Thoracic aorta (tissue), 2 donors: ENCODE data around the gene CTDP1. TPM values are rescaled to one million over a fixed set of nuclear protein-coding genes. Genes with fewer than 3 reads are reported as not detected.
"Not testable (repeated sequence)": the region's sequence is repeated elsewhere in the genome, so short reads cannot be mapped to it uniquely, and the experiment has no call there.

Experiments used
- ATAC-seq: fragments of 150-250 bp; one replicate; pipeline ENCODE4 v1.8.0; 2017; ENCODE audit warnings: low read depth; ENCODE audit not compliant: insufficient number of reproducible peaks, low FRiP score
- DNase-seq: peaks from one replicate; pipeline ENCODE4 v3.0.0-alpha.2; 2020; ENCODE audit warnings: low spot score
- H3K27ac ChIP-seq, 2 donors: fragments of 200-600 bp; sonication (generic); 1 replicate in 1 of 2; 2 replicates in 1 of 2; pipeline ENCODE4 v1.5.1; 2016; ENCODE audit warnings: mild to moderate bottlenecking in 2 of 2, moderate library complexity in 2 of 2
- H3K27me3 ChIP-seq: fragments of 200-600 bp; sonication (generic); replicated peaks from 2 replicates; pipeline ENCODE4 v1.6.0; 2016; ENCODE audit warnings: mild to moderate bottlenecking; ENCODE audit not compliant: insufficient read depth
- H3K36me3 ChIP-seq: fragments of 200-600 bp; sonication (generic); one replicate; pipeline ENCODE4 v1.5.1; 2016
- H3K4me1 ChIP-seq, 2 donors: fragments of 200-600 bp; sonication (generic); 1 replicate in 1 of 2; 2 replicates in 1 of 2; pipeline versions ENCODE4 v1.5.1 to v1.6.0; 2016; ENCODE audit warnings: low read depth in 2 of 2, mild to moderate bottlenecking in 1 of 2; ENCODE audit not compliant: control insufficient read depth in 1 of 2
- H3K4me3 ChIP-seq: fragments of 200-600 bp; sonication (generic); 2 replicates; pipeline ENCODE4 v1.5.1; 2016; ENCODE audit warnings: mild to moderate bottlenecking
- H3K9me3 ChIP-seq: fragments of 200-600 bp; sonication (generic); 2 replicates; pipeline ENCODE4 v1.5.1; 2016
- total RNA-seq, 2 donors: library from RNA; depleted of rRNA; stranded (reverse); fragments of >200 nt; gene quantifications; one replicate each; pipeline versions ENCODE4 v1.1.0 to v1.2.3, GENCODE V29; 2016
- TF ChIP-seq, protein P1 (sequence below): fragments of 200-600 bp; sonication (generic); IDR thresholded peaks from one replicate; pipeline ENCODE4 v1.5.1; 2019; ENCODE audit warnings: antibody characterized with exemption

The CTDP1 gene
- total RNA-seq, 2 donors from 2014 or later = 25.0 to 28.0 TPM

DNA sequence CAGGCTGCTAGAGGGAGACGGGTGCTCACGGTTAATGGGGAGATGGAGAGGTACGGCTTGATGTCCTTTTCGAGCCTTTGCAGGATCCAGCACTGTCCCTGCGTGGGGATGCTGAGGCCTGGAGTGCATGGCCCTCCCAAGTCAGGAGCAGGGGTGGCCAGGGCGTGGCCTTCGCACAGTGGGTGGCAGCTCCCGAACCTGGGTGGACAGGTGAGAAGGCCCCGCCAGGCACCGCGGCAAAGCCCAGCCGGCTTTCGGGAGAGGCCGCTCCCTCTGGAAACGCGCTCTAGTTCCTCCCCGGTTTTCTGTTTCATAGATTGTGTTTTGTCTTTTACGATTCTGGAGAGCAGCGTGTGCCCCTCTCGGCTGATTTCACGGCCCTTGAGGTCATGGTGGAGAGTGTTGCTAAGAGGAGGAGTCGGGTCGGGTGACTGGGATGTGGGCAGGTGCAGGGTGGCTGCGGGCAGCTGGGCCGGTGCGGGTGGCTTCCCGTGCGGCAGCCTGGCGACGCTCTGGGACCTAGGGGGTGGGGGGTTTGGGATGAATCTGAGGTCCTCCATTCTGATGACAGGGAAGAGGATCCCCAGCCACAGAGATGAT is 39.4 kb downstream of the CTDP1 start:
- Histone ChIP-seq H3K9me3 (no peaks in the 10 kb centered on the region), H3K4me3 (no peak overlapping the region), H3K27me3 (no peaks in the 10 kb centered on the region), H3K36me3 (peaks cover 72% of the 10 kb centered on the region), H3K4me1 (no peaks in the 10 kb centered on the region), H3K27ac (no peak overlapping the region)
- ATAC-seq = no peak
- DNase-seq = no peak
- TF ChIP-seq, protein P1, sequence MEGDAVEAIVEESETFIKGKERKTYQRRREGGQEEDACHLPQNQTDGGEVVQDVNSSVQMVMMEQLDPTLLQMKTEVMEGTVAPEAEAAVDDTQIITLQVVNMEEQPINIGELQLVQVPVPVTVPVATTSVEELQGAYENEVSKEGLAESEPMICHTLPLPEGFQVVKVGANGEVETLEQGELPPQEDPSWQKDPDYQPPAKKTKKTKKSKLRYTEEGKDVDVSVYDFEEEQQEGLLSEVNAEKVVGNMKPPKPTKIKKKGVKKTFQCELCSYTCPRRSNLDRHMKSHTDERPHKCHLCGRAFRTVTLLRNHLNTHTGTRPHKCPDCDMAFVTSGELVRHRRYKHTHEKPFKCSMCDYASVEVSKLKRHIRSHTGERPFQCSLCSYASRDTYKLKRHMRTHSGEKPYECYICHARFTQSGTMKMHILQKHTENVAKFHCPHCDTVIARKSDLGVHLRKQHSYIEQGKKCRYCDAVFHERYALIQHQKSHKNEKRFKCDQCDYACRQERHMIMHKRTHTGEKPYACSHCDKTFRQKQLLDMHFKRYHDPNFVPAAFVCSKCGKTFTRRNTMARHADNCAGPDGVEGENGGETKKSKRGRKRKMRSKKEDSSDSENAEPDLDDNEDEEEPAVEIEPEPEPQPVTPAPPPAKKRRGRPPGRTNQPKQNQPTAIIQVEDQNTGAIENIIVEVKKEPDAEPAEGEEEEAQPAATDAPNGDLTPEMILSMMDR = no peak

DNA sequence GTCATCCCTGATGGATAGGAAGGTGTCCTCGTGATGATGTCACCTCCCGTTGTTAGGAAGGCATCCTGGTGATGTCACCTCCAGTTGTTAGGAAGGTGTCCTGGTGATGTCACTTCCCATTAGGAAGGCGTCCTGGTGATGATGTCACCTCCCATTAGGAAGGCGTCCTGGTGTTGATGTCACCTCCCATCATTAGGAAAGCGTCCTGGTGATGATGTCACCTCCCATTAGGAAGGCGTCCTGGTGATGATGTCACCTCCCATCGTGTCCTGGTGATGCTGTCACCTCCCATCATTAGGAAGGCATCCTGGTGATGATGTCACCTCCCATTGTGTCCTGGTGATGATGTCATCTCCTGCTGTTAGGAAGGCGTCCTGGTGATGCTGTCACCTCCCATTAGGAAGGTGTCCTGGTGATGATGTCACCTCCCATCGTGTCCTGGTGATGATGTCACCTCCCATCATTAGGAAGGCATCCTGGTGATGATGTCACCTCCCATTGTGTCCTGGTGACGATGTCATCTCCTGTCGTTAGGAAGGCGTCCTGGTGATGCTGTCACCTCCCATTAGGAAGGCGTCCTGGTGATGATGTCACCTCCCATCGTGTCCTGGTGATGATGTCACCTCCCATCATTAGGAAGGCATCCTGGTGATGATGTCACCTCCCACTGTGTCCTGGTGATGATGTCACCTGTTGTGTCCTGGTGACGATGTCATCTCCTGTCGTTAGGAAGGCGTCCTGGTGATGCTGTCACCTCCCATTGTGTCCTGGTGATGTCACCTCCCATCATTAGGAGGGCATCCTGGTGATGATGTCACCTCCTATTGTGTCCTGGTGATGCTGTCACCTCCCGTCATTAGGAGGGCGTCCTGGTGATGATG is 40.1 kb downstream of the CTDP1 start:
- H3K4me1 ChIP-seq, H3K27me3 ChIP-seq, H3K27ac ChIP-seq, ATAC-seq, DNase-seq, H3K4me3 ChIP-seq, H3K9me3 ChIP-seq: not testable (repeated sequence)
- peaks cover 69% of the 10 kb centered on the region for H3K36me3 ChIP-seq

DNA sequence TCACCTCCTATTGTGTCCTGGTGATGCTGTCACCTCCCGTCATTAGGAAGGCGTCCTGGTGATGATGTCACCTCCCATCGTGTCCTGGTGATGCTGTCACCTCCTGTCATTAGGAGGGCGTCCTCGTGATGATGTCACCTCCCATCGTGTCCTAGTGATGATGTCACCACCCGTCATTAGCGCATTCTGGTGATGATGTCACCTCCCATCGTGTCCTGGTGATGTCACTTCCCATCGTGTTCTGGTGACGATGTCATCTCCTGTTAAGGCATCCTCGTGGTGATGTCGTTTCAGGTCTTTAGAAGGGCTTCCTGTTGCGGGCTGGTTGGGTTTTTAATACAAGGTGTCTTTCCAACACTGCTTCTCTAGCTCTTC is 40.7 kb downstream of the CTDP1 start:
- no peaks in the 10 kb centered on the region for H3K27me3 ChIP-seq
- no peak for ATAC-seq
- no peaks in the 10 kb centered on the region for H3K9me3 ChIP-seq
- TF ChIP-seq, protein P1 = no peak
- DNase-seq = no peak
- no peak overlapping the region for H3K4me3 ChIP-seq
- no peak overlapping the region for H3K27ac ChIP-seq
- H3K36me3 ChIP-seq = peaks cover 63% of the 10 kb centered on the region
- H3K4me1 ChIP-seq = no peaks in the 10 kb centered on the region

DNA sequence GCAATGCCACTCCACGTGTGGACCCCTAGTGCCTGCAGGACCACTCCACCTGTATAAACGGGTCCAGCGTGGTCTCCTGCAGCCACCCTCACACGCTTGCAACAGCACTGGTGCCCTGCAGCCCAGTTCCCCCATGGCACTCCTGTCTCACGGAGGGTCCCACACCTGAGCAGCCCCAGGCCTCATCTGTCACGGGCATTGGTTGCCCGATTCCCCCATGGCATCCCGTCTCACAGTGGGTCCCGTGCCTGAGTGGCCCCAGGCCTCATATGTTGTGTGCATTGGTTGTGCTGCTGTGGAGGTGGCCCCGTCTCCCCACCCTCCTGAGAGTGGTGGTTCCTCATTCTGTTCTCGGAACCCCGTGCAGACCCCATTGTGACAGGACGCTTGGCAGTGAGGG is 43.4 kb downstream of the CTDP1 start:
- no peak for DNase-seq
- H3K36me3 ChIP-seq = peaks cover 42% of the 10 kb centered on the region
- no peak overlapping the region for H3K27ac ChIP-seq
- no peak overlapping the region for H3K4me3 ChIP-seq
- no peak for ATAC-seq
- TF ChIP-seq, protein P1 = no peak
- no peaks in the 10 kb centered on the region for H3K9me3 ChIP-seq
- no peaks in the 10 kb centered on the region for H3K27me3 ChIP-seq
- no peaks in the 10 kb centered on the region for H3K4me1 ChIP-seq

DNA sequence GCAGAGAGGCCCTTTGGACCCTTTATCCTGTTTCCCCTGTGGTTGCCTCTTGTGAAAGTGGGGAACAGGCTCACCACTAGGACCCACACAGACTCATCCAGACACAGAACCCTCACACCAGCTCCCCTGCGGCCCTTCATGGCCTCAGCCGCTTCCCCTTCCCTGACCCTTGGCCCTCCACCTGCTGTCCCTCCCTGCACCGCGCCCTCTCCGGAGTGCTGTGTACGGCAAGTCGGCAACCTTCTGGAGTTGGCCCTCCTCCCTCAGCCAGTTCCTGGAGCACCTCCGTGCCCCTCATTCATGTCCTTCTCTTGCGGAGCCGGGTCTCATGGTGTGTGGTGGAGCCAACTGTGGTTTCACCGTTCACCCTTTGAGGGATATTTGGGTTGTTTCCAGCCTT is 44.0 kb downstream of the CTDP1 start:
- H3K4me1 ChIP-seq = no peaks in the 10 kb centered on the region
- H3K27ac ChIP-seq = no peak overlapping the region
- TF ChIP-seq, protein P1 = no peak
- peaks cover 39% of the 10 kb centered on the region for H3K36me3 ChIP-seq
- DNase-seq (no peak), ATAC-seq (no peak)
- H3K4me3 ChIP-seq = no peak overlapping the region
- no peaks in the 10 kb centered on the region for H3K9me3 ChIP-seq
- H3K27me3 ChIP-seq = no peaks in the 10 kb centered on the region
